SK-N-DZ (cell line): ENCODE measurements around the gene CCR5AS.
"Not testable (repeated sequence)": the region's sequence is repeated elsewhere in the genome, so short reads cannot be mapped to it uniquely, and the experiment has no call there.

Experiments
- DNase-seq: peaks from one replicate; pipeline ENCODE4 v3.0.0-alpha.2; 2015; ENCODE audit warnings: low spot score

Gene CCR5AS

DNA sequence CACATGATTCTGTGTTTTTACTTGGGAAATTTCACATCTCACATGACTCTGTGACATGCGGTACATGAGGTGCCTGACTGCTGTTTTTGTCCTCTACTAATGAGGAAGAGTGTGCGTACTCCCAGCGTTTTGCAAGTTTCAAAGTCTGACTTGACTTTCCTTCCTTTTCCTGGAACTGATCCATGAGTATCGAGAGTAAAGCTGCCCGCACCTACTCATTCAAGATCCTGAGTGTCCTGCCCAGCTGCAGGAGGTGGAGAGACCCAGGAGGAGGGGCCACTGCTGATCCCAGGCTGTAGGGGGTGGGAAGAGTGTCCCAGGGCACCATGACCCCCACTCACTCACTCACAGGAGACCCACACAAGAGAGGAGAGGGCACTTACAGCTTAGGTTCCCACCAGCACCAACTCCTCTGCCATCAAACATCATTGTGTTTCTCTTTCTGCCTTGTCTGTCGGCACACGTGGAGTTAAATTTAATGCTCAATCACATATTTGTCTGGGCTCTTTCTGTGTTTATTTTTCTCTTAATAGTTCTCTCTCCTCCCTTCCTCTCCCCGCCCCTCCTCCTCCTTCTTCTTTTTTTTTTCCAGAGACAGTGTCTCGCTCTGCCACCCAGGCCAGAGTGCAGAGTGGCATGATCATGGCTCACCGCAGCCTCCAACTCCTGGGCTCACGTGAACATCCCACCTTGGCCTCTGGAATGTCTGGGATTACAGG is 1.4 kb downstream of the CCR5AS start:
- DNase-seq = no peak

DNA sequence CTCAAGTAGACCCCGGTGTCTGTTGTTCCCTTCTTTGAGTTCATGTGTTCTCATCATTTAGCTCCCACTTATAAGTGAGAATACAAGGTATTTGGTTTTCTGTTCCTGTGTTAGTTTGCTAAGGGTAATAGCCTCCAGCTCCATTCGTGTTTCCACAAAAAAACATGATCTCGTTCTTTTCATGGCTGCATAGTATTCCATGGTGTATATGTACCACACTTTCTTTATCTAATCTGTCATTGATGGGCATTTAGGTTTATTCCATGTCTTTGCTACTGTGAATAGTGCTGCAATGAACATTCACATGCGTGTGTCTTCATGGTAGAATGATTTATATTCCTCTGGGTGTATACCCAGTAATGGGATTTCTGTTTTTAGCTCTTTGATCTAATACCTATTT is 4.0 kb downstream of the CCR5AS start:
- DNase-seq = not testable (repeated sequence)

DNA sequence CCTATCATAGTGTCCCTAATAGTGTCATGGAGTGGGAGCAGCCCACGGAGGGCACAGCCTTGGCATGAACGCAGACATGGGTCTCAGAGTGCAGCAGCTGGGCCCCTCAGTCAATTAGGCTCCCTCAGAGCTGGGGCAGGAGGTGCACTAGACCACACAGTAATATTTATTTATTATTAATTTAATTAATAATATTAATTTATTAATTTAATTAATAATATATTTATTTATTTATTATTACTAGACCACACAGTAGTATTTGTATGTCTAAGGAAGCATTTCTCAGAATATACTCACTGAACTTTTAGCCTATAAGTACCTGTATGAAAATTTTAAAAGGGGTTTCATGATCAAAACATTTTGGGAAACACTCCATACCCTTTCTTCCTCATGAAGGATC is 5.3 kb downstream of the CCR5AS start:
- DNase-seq = no peak

DNA sequence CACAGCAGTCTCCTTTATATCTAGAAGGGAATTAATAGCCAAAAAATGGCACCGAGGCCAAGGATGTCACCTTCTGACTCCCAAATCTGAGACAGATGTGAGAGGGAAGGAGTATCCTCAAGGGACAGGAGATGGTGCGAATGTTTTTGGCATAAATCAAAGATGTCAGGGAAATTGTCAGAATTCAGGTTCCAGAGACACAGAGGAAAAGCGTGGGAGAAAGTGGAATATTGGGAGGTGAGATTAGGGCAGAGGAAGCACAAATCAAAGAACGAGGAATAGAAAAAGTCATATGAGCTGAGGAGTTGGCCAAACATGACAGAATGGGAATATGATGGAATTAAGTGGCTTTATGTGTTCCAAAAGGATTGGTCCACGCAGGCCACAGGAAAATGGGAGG is 6.0 kb downstream of the CCR5AS start:
- no peak for DNase-seq

DNA sequence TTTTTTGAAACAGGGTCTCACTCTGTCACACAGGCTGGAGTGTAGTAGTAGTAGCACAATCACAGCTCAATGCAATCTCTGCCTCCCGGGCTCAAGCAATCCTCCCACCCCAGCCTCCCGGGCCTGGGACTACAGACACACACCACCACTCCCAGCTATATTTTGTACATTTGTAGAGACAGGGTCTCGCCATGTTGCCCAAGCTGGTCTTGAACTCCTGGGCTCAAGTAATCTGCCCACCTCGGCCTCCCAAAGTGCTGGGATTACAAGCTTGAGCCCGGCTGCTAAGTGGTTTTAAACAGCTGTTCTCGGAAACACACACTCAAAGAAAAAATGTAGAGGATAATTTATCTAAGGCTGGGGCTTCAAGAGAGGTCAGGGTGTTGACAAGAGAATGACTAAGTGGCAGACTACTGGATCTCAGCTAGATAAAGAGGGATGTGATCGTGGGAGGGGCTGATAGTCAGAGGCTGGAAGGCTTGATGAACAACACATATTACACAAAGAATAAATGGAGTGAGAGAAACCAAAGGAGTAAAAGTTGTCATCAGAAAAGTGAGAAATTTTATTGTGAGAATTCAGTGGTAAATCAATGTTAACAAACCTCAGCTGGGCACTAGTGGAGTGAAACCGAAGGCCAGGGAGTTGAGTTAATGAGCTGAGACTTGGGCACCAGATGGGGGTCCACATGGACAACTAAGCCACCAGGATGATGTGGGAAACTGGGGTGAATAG is 6.7 kb downstream of the CCR5AS start:
- no peak for DNase-seq

DNA sequence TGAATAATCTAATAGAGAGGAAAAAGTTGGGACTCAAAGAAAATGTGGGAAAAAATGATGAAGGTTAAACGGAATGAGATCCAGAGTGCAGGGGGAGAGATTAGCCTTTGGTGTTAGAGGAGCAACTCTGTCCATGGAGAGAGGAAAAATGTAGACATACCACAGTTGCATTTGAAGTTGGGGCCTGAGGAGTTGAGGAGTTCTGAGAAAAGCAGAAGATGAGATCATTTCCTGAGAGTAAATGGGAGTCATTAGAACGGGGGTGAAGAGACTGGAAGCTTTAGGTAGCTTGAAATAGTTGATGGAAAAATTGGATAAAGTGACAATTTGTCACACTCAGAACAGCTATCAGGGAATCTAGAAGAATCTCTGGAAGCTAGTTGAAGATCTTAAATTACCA is 7.3 kb downstream of the CCR5AS start:
- DNase-seq = no peak

DNA sequence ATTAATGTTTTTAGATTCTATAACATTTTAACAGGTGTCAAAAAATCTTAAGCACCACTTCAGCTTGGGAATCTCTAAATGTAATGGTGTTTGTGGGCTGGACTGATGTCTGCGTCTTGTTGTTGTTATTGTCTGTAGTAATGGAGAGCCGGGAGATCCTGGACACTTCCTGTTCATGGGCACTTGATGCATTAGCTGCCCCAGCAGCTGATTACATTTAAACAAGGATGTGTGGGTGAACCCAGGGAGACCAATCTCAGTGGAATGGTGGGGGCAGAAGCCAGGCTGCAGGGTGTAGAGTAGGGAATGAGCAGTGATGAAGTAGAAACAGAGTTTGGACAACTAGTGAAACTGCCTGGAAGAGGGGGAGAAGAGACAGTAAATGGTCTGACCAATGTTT is 7.8 kb downstream of the CCR5AS start:
- DNase-seq = no peak

DNA sequence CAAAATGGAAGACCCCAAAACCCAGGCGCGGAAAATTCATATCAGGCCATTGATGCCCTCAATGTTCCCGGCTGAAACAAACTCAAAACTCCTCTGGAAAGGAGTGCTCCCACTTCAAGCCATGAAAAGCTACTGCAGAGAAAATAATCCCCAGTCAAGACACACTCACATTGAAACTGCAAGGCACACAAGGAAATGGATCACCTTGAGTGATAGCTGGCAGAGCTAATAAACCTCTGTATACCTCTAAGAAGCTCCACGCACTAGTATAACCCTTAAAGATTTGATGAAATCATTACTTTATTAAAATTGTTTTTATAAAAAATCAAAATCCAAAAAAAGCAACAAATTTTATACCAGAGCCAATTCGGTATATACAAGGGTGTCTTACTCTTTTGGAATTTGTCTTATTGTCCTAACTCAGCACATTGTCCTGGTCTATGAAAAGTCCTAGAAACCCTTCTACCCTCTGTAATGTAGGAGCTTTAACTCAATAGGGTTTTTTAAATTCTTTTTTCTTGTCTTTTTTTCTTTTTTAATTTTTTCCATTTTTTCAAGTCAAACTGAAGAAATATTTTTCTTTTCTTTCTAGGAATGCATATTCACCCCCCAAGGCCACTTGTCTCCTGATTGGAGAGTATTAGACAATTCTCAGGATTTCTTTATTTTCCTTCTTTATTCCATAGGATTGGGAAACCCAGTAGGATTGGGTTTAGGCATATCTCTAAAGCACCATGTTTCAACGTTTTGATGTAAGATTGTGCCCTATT is 8.5 kb downstream of the CCR5AS start:
- DNase-seq = no peak

DNA sequence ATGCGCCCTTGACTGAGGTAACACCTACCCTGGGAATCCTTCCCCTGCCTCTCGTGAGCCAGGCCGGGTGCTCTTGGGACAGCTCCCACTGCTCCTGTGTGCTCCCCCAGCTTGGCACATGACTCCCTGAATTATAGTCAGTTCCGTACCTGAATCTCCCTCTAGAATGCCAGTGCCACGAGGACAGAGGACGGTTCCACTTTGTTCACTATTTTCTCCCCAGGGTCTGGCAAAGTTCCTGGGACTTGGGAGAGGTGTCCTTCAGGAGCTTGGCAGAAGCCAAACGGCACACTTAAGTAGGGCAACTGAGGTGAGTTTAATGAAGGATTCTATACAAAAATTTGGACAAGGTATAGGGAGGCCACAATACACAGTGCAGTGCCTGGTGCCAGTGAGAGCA is 9.8 kb downstream of the CCR5AS start:
- no peak for DNase-seq

DNA sequence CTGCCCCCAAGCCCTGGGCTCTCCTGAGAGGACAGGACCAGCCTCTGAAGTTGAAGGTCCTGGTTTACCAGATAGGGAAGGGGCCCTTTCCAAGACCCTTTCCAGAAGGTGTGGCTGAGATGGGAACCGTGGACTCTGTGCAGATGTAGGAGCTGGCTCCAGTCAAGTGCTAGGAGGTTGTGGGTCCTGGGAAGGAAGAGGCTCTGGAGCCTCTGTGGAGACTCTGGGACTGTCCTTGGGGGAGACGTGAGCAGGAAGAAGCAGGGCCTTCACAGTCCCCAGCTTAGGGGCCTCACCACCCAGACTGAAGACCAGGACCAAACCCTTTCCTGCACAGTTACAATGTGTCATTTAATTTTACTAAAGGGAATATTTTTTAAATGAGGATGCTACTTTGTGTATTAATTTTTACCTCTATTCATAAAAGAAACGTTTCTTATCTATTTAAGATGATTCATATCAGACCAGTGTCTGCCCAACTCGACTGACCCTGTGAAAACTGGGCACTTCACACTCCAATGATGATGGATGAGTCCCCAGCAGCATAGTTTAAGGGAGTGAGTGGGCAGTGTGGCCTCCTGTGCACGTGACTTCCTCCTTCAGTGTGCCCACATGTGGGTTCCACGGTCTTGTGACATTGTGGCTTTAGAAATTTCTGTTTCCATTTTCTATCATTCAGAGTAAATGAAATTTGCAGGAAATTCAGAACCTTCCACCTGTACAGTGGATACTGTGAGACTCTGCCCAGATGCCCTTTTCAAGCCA is 10.9 kb downstream of the CCR5AS start:
- DNase-seq = no peak

DNA sequence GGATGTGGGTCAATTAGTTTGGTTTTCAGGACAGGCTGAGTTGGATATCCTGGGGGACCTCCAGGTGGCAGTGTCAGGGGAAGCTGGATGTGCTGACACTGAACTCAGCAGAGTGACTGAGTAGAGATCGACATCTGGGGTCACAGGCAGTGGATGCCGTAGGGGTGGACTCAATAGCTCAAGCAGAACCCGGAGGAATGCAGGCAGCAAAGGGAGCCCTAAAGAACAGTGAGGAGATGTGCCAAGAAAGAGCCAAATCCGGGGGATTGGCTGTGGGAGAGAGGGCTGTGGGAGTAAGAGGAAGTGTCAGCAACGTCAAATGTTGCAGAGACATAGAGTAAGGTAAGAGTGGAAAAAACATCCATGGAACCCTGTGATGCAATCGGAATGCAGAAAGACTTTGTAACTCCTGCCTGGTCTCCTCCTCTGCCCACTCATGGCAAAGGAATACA is 11.6 kb downstream of the CCR5AS start:
- no peak for DNase-seq

DNA sequence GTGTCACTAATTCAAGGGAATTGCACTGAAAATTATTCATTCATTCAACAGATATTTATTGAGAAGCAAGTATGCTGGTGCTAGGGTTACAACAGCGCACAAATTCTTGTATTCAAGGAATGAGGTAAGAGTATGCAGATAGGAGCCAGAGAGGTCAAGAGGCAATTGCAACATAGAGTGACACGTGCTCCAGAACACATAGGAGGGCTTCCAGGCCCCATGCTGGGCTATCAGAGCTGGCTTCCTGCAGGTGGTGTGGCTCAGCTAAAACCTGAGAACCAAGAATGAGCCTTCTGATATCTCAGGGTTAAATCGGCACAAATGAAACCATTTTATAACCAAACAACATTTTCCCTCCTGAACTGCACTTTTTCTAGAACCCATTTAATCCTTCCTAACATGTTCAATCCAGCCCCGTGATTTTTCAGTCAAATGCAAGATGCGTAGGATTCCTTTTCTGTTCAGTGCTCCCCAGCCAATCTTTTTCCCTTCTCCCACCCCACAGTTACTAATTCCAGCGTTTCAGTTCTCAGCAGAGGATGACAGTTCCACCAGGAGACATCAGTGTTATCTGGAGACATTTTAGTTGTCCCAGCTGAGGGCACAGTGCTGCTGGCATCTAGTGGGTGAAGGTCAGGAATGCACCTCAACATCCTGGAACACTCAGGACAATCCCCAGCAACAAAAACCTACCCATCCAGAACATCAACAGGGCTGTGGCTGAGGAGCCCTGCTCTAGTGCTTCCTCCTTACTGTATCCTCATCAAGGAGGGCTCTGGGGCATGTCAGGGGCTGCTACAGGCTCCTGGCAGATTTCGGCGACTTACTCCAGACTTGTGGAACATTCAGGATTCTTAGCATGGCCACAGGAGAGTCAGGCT is 13.1 kb downstream of the CCR5AS start:
- DNase-seq = no peak

DNA sequence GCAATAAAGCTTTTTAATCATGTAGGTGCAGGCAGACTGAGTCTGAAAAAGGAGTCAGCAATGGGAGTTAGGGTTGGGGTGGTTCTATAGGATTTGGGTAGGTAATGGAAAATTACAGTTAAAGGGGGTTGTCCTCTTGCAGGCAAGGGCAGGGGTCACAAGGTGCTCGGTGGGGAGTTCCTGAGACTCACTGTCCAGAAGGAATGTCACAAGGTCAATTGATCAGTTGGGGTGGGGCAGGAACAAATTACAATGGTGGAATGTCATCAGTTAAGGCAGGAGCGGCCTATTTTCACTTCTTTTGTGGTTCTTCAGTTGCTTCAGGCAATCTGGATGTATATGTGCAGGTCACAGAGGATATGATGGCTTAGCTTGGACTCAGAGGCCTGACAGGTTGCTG is 13.9 kb downstream of the CCR5AS start:
- DNase-seq = no peak

DNA sequence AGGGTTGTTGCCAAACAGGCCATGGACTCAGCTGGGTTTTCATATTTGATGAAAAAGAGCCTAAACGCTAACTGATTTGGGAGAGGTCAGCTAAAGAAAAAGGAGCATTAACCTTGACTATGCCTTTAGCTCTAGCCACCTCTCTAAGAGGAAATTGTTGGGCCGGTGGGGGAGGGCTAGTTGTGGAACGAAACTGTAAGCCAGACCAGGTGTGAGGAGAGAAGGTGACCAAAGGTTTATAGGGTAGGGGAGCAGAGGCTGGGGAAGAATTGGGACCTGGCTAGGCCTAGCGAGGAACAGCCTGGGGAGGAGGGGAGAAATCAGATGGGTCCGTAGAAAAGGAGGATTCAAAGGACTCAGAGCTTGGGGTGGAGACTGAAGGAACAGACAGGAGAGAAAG is 15.3 kb downstream of the CCR5AS start:
- not testable (repeated sequence) for DNase-seq

DNA sequence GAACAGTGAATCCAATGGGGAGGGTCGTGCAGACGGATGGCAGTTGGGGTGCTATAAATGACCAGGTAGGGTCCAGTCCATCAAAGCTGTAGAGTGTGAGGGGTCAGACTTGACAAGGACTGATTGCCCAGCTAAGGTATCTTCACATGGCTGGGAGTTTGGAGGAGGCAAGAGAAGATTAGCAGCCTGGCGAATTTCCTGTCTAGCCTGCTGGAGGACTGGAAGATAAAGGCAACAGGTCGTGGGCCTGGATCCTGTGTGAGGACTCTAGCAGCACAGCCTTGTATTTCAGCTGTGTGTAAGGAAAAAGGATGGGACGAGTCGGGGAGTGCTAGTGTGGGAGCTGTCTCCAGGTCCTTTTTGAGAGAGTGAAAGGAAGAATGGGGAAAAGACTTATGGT is 17.6 kb downstream of the CCR5AS start:
- no peak for DNase-seq

DNA sequence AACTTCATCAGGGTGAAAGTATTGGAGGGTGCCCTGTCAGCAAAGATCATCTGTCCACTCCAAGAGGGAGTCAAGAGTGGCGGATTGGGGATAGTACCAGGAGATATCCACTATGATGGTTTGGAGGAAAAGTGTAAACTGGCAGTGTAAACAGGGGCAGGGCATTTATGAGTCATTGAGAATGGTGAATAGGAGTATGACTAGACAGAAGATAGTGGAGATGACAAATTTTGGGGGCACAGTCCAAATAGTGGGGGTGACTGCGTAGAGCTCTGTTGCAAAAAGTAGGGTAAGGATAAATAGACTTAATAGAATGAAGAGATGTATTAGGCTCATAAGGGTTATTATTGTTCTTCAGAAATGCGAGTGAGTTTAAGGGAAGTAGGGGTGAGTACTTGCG is 18.0 kb downstream of the CCR5AS start:
- DNase-seq = not testable (repeated sequence)

DNA sequence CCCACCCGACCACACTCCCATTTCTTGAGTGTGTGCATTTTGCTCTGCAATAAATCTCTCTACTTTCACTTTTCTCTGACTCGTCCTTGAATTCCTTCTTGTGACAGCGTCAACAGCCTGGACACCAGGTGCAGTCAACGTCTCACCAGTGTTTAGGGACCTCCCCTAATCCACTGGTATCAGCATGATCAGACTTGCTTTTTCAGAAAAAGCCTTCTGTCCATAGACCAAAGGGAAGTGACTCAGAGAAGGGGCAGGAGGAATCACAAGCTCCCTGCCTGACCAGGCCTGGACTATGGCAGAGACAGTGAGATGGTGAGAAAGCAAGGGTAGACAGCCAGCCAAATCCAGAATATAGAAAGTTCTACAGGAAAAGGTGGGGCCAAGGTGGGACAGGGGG is 20.7 kb downstream of the CCR5AS start:
- no peak for DNase-seq

DNA sequence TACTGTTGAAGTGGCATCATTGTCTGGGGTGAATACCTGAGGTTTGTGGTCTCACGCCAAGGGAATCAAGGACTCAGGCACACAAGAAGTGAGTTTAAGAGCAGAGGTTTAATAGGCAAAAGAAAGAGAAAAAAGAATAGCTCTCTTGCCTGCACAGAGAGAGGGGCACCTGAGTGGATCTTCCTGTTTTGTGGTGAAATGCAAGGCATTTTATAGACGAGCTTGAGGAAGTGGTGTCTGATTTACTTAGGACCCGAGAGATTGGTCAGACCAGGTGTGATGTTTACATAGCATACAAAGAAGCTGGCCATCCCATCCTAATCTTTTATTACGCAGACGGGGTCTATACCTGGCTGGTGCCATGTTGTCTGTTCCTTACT is 22.9 kb downstream of the CCR5AS start:
- no peak for DNase-seq

DNA sequence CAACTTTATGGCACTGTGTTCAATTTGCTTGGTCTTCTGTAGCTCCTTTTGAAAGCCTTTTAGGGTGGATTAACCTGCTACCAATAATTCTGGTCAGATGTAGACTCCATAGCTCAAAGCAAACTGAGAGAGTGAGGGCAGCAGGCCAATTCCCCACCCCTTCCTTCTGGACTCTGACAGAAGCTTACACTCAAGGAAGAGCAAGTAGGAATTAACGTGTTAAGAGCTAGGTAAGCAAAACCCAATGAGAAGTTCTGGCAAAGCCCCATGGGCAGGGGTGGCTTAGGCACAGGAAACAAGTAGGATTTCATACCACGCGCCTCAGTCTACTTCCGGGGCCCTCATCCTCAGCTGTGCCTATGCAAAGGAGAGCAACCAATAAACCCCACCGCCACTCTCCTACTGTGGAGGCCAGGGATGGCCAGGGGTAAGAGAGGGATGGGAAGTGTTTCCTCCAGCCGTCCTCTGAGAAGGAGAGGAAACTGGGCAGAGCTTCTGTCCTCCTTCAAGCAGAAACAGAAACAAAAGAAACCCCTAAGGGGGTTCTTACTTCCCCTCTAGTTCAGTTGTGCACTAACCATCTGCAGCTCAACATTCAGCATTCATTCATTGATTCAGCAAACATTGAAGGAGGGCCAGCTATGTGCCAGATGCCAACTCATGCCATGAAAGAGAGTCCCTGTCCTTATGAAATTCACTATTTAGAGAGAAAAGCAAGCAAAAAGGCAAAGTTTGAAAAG is 23.5 kb downstream of the CCR5AS start:
- no peak for DNase-seq

DNA sequence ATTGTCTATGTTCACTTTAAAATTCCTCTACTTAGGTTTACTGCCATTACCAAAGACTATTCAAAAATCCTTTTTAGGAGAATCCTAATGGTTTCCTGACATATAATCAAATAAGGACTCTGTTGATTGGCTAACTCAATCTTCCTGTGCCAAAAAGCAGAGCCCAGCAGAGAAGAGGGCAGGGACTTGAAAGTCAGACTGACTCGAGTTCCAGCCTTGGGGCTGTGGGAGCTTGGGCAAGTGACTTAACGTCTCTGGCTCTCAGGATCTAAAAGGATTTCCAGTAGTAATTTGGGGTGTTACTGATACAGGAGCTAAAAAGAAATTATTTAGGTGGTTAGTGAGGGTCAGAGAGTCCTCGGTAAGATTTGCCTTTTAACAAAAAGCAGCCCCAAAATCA is 25.2 kb downstream of the CCR5AS start:
- no peak for DNase-seq
